ENCODE results near the gene LRRN3.

Gene LRRN3

GRCh38 chr7:111080495-111081105 lies 10.3 kb upstream of the LRRN3 start:
- no peak for DNase-seq

GRCh38 chr7:111081546-111082267 lies 9.2 kb upstream of the LRRN3 start:
- DNase-seq: no peak

- DNase-seq: no peak
Observed at GRCh38 chr7:111082351-111082750, 8.6 kb upstream of the LRRN3 start.

- DNase-seq: no peak
Observed at GRCh38 chr7:111083413-111083812, 7.5 kb upstream of the LRRN3 start.

GRCh38 chr7:111085356-111085755 lies 5.6 kb upstream of the LRRN3 start:
- no peak for DNase-seq

GRCh38 chr7:111086532-111086931 lies 4.4 kb upstream of the LRRN3 start:
- no peak for DNase-seq

GRCh38 chr7:111088328-111088727 lies 2.6 kb upstream of the LRRN3 start:
- DNase-seq: no peak

- DNase-seq: peak; percentile 53 to 61
Observed at GRCh38 chr7:111089822-111090426, 1.0 kb upstream of the LRRN3 start.

- peak; percentile 9 for DNase-seq
Observed at GRCh38 chr7:111091593-111092358, 849 bp downstream of the LRRN3 start.

- DNase-seq: no peak
Observed at GRCh38 chr7:111092406-111093236, 1.7 kb downstream of the LRRN3 start.

GRCh38 chr7:111093496-111093895 lies 2.6 kb downstream of the LRRN3 start:
- no peak for DNase-seq

- DNase-seq: no peak
Observed at GRCh38 chr7:111094419-111094818, 3.5 kb downstream of the LRRN3 start.

- no peak for DNase-seq
Observed at GRCh38 chr7:111096997-111097396, 6.1 kb downstream of the LRRN3 start.

GRCh38 chr7:111098011-111098925 lies 7.3 kb downstream of the LRRN3 start:
- peak in 1 of 2 experiments; percentile 10 for DNase-seq

- DNase-seq: no peak
Observed at GRCh38 chr7:111098926-111099250, 8.0 kb downstream of the LRRN3 start.

GRCh38 chr7:111101856-111102646 lies 11.1 kb downstream of the LRRN3 start:
- no peak for DNase-seq

GRCh38 chr7:111103136-111103535 lies 12.2 kb downstream of the LRRN3 start:
- no peak for DNase-seq

- no peak for DNase-seq
Observed at GRCh38 chr7:111103678-111104274, 12.8 kb downstream of the LRRN3 start.

GRCh38 chr7:111104710-111105109 lies 13.8 kb downstream of the LRRN3 start:
- DNase-seq: no peak

- DNase-seq: no peak
Observed at GRCh38 chr7:111105269-111105668, 14.3 kb downstream of the LRRN3 start.

Data from SHP77 (cell line).